Keratinocyte (primary cell): Measurements from ENCODE around the gene GXYLT2. TPM values are rescaled to one million over a fixed set of nuclear protein-coding genes. Genes with fewer than 3 reads are reported as not detected.

Experiments
- DNase-seq: peaks from one replicate; pipeline ENCODE4 v3.0.0-alpha.2; 2011; ENCODE audit warnings: low read depth, missing footprints, low spot score
- FAIRE-seq: peaks from 2 replicates; lab custom pipeline; 2011; peaks lifted over from hg19 to GRCh38; lab: Jason Lieb, UNC
- H2AFZ ChIP-seq: 2 replicates; pipeline ENCODE4 v1.6.0; 2012; ENCODE audit warnings: low read length, control low read depth, inconsistent platforms; ENCODE audit not compliant: control insufficient read depth
- H3K27ac ChIP-seq: 2 replicates; pipeline ENCODE4 v1.5.1; 2011; ENCODE audit warnings: low read length; ENCODE audit not compliant: control insufficient read depth, insufficient read depth
- H3K27me3 ChIP-seq: 3 replicates; pipeline ENCODE4 v1.6.0; 2011; ENCODE audit warnings: low read length; ENCODE audit not compliant: control insufficient read depth, insufficient read depth; ENCODE audit errors: extremely low read depth
- H3K36me3 ChIP-seq, 2 experiments: 2 replicates in 1 of 2; 3 replicates in 1 of 2; pipeline ENCODE4 v1.5.1; 2011; ENCODE audit warnings: low read length in 2 of 2, mild to moderate bottlenecking in 1 of 2; ENCODE audit not compliant: control insufficient read depth in 2 of 2, insufficient read depth in 2 of 2; ENCODE audit errors: extremely low read depth in 1 of 2
- H3K4me1 ChIP-seq: 3 replicates; pipeline ENCODE4 v1.5.1; 2011; ENCODE audit warnings: low read length; ENCODE audit not compliant: control insufficient read depth, insufficient read depth; ENCODE audit errors: extremely low read depth
- H3K4me2 ChIP-seq: 3 replicates; pipeline ENCODE4 v1.6.0; 2011; ENCODE audit warnings: low read depth, low read length; ENCODE audit not compliant: control insufficient read depth, insufficient read depth; ENCODE audit errors: extremely low read depth
- H3K4me3 ChIP-seq, 3 experiments: fragments of 200-600 bp in 1 of 3; sonication (generic) in 1 of 3; 2 replicates in 2 of 3; 3 replicates in 1 of 3; pipeline ENCODE4 v1.5.1; 2011 to 2016; ENCODE audit warnings: low read length in 3 of 3, mild to moderate bottlenecking in 3 of 3, control low read depth in 2 of 3, inconsistent platforms in 1 of 3, low read depth in 1 of 3, mixed read lengths in 1 of 3, mixed run types in 1 of 3, moderate library complexity in 1 of 3; ENCODE audit not compliant: control insufficient read depth in 2 of 3, insufficient read depth in 2 of 3; ENCODE audit errors: extremely low read depth in 1 of 3
- H3K79me2 ChIP-seq: 2 replicates; pipeline ENCODE4 v1.6.0; 2012; ENCODE audit warnings: low read length; ENCODE audit not compliant: control insufficient read depth, insufficient read depth
- H3K9ac ChIP-seq: 3 replicates; pipeline ENCODE4 v1.6.0; 2011; ENCODE audit warnings: low read length; ENCODE audit not compliant: control insufficient read depth, insufficient read depth; ENCODE audit errors: extremely low read depth
- H3K9me1 ChIP-seq: 3 replicates; pipeline ENCODE4 v1.6.0; 2011; ENCODE audit warnings: low read length; ENCODE audit not compliant: control insufficient read depth, insufficient read depth; ENCODE audit errors: extremely low read depth
- H3K9me3 ChIP-seq: 2 replicates; pipeline ENCODE4 v1.5.1; 2012; ENCODE audit warnings: low read depth, low read length; ENCODE audit not compliant: control insufficient read depth
- H4K20me1 ChIP-seq: 3 replicates; pipeline ENCODE4 v1.6.0; 2011; ENCODE audit warnings: low read length; ENCODE audit not compliant: control insufficient read depth, insufficient read depth; ENCODE audit errors: extremely low read depth
- CTCF ChIP-seq, 3 experiments: IDR thresholded peaks in 1 of 3; conservative IDR thresholded peaks in 1 of 3; optimal IDR thresholded peaks in 1 of 3; 2 replicates in 2 of 3; 3 replicates in 1 of 3; pipeline versions ENCODE3 to v1.5.1; 2011; ENCODE audit warnings: low read length in 3 of 3, mild to moderate bottlenecking in 3 of 3, moderate library complexity in 2 of 3, control low read depth in 1 of 3, inconsistent platforms in 1 of 3; ENCODE audit not compliant: insufficient read depth in 2 of 3; ENCODE audit errors: extremely low read depth in 1 of 3
- EZH2 ChIP-seq: IDR thresholded peaks from one replicate; pipeline ENCODE4 v1.6.1; 2012; ENCODE audit warnings: inconsistent platforms, mild to moderate bottlenecking, low read length, moderate library complexity
- dilution Hi-C: fragments of 300-500 bp; cut with MboI; formaldehyde crosslinking; loops from one replicate; pipeline ENCODE4 v1.7.0; 2020; ENCODE audit warnings: low sequenced_read_pairs; ENCODE audit not compliant: extremely low pct_ligation_motif_present
- polyA plus RNA-seq, 5 experiments: library from polyadenylated mRNA; depleted of rRNA in 3 of 5; stranded (reverse) in 3 of 5; stranded (forward) in 1 of 5; unstranded in 1 of 5; fragments of >200 nt; gene quantifications; 1 replicate in 1 of 5; 2 replicates in 3 of 5; 3 replicates in 1 of 5; pipeline versions ENCODE4 v1.2.1 to v1.2.3, GENCODE V29; 2011 to 2012; ENCODE audit warnings: missing spikeins in 2 of 5, low read depth in 1 of 5, low replicate concordance in 1 of 5

The GXYLT2 gene
- polyA plus RNA-seq, 1 donor (not counting 4 experiments of a cell fraction or from before 2014, with no cell fraction given) = 1.4 TPM

GRCh38 chr3:72847282-72847681 is 40.6 kb upstream of the GXYLT2 start:
- Histone ChIP-seq H3K4me3 (peak overlapping the region; percentile 88 to 97 (median 97)), H3K36me3 (no peaks in the 10 kb centered on the region), H3K9ac (peak overlapping the region; percentile 82), H3K4me2 (peak overlapping the region; percentile 92), H4K20me1 (no peaks in the 10 kb centered on the region), H3K9me3 (no peaks in the 10 kb centered on the region), H3K4me1 (peaks cover 16% of the 10 kb centered on the region), H2AFZ (peak overlapping the region; percentile 99), H3K27me3 (no peaks in the 10 kb centered on the region), H3K9me1 (no peaks in the 10 kb centered on the region), H3K79me2 (peaks cover 24% of the 10 kb centered on the region), H3K27ac (peak overlapping the region; percentile 68)
- no peak for DNase-seq
- dilution Hi-C loops = no loop called here
- TF ChIP-seq CTCF (optimal IDR thresholded peaks at IDR 0.05 in 1 of 3, IDR thresholded peaks at IDR 0.05 in 1 of 3, conservative IDR thresholded peaks at IDR 0.05 in 1 of 3; ENCODE audit: extremely low read depth in 1 of 3, insufficient read depth in 2 of 3, low read length in 3 of 3) (no peak), EZH2 (no peak)
- peak; percentile 43 for FAIRE-seq

DNA sequence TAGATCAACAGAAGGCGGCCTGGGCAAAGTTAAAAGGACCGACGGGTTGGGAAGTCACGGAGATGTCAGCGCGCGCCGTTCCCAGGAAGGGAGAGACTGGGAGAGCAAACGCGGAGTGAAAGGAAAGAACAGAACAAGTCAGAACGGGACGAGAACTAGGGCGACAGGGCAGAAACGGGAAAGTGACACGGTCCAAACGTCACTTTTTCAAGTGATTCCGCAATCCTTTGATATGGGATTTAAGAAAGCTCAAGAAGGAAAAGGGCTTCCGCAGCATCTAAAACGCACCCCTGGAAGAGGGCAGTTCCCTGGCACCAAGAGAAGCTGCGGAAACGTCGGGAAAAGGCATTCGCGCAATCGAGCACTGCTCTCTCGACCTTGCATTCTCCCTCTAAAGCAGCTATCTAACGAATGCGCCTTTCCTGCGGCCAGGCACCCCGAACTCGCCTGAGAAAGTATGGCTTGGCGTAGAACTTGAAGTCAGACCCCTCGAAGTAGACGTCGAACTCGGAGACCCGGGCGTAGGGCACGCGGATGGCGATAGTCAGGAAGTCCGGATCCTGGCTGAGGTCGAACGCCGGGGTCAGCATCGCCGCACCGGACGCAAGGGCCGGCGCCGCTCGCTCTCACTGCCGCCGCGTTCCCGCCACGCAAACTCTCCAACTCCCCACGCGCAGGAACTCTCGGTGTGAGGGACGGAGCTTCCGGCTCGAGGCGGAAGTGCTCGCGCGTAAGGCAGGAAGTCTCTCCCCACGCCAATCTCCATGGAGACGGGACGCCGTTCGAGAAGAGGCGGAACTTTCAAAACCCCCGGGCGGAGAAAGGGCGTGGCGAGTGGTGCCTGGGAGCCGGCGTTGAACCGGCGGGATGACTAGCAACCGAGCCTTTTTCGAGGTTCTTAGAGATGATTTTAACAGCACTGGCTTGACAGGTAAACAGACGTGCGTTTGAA is 39.8 kb upstream of the GXYLT2 start, which contains the start of gene SHQ1:
TSS of gene SHQ1 (minus strand) at position 695 of the 952 bp plus-strand sequence. CDS start at position 590, 105 bp downstream.
- peak within 1 kb of the TSS; percentile 88 to 97 (median 97) for H3K4me3 ChIP-seq
- H4K20me1 ChIP-seq = no peaks in the 10 kb centered on the region
- dilution Hi-C loops = no loop called here
- TF ChIP-seq CTCF (optimal IDR thresholded peaks at IDR 0.05 in 1 of 3, IDR thresholded peaks at IDR 0.05 in 1 of 3, conservative IDR thresholded peaks at IDR 0.05 in 1 of 3; ENCODE audit: extremely low read depth in 1 of 3, insufficient read depth in 2 of 3, low read length in 3 of 3) (no peak), EZH2 (no peak)
- H3K4me2 ChIP-seq = peak within 1 kb of the TSS; percentile 92
- DNase-seq = peak; percentile 59
- H2AFZ ChIP-seq = peak within 1 kb of the TSS; percentile 99
- H3K36me3 ChIP-seq = no peaks in the 10 kb centered on the region
- FAIRE-seq = peak; percentile 79
- no peaks in the 10 kb centered on the region for H3K9me3 ChIP-seq
- H3K9me1 ChIP-seq = no peaks in the 10 kb centered on the region
- H3K27ac ChIP-seq = peak within 1 kb of the TSS; percentile 68
- H3K4me1 ChIP-seq = peaks cover 16% of the 10 kb centered on the region
- H3K79me2 ChIP-seq = peaks cover 24% of the 10 kb centered on the region
- no peaks in the 10 kb centered on the region for H3K27me3 ChIP-seq
- H3K9ac ChIP-seq = peak within 1 kb of the TSS; percentile 82
